ENCODE results near the gene ATP2B1.

DNA sequence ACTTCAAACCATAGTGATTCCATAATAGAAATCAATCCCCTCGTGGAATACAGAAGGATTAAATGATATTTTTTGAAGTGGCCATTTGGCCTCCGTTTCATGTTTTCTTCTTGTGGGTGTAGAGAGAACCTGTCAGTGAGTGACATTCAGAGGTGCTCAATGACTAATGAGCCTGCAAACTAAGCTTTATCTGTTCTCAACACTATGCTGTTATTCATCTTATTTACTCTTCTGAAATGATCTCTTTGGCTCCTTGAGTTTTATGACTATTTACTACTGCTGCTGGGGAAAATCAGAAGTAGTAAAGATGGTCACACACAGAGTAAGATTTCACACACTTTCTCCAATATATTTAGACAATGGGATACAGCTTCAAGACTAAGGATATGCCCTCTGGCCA, 30.4 kb downstream of the ATP2B1 start:
- no peak for TF ChIP-seq POLR2A (IDR thresholded peaks at IDR 0.05)
- TF ChIP-seq, protein P1, sequence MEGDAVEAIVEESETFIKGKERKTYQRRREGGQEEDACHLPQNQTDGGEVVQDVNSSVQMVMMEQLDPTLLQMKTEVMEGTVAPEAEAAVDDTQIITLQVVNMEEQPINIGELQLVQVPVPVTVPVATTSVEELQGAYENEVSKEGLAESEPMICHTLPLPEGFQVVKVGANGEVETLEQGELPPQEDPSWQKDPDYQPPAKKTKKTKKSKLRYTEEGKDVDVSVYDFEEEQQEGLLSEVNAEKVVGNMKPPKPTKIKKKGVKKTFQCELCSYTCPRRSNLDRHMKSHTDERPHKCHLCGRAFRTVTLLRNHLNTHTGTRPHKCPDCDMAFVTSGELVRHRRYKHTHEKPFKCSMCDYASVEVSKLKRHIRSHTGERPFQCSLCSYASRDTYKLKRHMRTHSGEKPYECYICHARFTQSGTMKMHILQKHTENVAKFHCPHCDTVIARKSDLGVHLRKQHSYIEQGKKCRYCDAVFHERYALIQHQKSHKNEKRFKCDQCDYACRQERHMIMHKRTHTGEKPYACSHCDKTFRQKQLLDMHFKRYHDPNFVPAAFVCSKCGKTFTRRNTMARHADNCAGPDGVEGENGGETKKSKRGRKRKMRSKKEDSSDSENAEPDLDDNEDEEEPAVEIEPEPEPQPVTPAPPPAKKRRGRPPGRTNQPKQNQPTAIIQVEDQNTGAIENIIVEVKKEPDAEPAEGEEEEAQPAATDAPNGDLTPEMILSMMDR (IDR thresholded peaks at IDR 0.05): no peak
